Superior temporal gyrus (tissue), 1 donor: ENCODE measurements around the gene HSD11B1L.
"Not testable (repeated sequence)": the region's sequence is repeated elsewhere in the genome, so short reads cannot be mapped to it uniquely, and the experiment has no call there.

Experiments used
- DNase-seq: peaks from one replicate; pipeline ENCODE4 v3.0.0-alpha.2; 2016; ENCODE audit errors: extremely low spot score

HSD11B1L gene

DNA sequence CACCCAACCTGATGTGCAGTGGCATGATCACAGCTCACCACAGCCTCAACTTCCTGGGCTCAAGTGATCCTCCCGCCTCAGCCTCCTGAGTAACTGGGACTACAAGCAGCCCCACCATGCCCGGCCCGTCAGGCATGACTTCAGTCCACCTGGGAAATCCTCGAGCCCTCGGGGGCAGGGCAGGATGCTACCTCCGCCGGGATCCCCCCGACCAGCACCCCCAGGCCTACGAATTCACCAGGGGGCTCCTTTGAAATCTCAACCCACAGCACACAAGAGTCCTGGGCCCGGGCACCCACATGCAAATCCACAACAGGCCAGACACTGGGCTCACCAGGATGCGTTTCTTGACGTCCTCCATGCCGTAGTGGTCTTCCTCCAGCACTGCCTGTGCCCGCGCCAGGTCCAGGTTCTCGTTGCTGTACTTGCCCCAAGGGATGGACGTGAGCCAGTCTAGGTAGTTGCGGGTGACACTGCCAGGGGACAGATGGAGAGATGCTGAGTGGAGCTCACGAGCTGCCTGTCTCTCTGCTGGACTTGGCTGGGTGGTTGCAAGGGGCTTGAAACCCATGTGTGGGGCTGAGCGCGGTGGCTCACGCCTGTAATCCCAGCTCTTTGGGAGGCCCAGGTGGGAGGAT is 19.7 kb downstream of the HSD11B1L start:
- DNase-seq, result no peak

DNA sequence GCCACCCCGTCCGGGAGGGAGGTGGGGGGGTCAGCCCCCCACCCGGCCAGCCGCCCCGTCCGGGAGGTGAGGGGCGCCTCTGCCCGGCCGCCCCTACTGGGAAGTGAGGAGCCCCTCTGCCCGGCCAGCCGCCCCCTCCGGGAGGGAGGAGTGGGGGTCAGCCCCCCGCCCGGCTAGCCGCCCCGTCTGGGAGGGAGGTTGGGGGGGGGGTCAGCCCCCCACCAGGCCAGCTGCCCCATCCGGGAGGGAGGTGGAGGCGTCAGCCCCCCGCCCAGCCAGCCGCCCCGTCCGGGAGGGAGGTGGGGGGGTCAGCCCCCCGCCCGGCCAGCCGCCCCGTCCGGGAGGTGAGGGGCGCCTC is 21.2 kb downstream of the HSD11B1L start:
- DNase-seq, result not testable (repeated sequence)

- no peak for DNase-seq
Measured at GRCh38 chr19:5703819-5704818, 23.3 kb downstream of the HSD11B1L start.

DNA sequence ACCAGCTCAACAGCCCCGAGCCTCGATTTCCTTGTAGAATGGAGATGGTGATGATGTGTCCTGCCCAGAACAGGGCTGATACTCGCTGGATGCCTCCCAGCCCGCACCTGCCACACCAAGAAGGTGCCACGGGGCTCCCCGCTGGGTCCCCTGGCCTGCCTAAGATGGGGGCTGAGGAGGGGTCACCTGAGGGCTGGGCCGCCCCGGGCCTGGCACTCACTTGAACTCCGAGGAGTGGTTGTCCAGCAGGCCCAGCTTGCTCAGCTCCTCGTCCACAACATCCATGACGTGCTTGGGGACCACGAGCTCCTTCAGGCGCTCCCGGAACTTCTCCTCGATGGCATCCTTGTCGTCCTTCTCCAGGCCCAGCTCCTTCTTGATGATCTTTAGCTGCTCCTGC is 24.7 kb downstream of the HSD11B1L start:
- DNase-seq, result no peak

- no peak for DNase-seq
Measured at GRCh38 chr19:5706876-5707573, 26.2 kb downstream of the HSD11B1L start.

GRCh38 chr19:5707576-5708575 is 27.0 kb downstream of the HSD11B1L start:
- no peak for DNase-seq

DNA sequence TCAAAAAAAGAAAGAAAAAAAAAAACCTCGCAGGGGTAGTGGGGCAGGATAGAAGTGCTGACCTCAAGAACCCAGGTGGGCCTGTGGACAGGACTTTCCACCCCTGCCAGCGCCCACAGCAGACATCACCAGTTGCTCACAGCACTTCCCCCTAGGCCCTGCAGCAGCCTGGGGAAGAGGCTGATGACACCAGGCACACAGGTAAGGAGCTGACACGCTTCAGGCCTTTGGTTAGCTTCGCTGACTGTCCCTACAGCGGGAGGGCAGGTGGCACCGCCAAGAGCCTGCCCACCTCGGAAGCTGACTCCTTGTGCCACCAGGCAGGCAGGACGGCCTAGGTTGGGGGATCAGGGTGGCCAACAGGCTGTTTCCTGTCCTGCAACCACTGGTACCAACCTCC is 30.2 kb downstream of the HSD11B1L start:
- no peak for DNase-seq

GRCh38 chr19:5711713-5712161 is 30.9 kb downstream of the HSD11B1L start:
- no peak for DNase-seq

GRCh38 chr19:5713228-5713627 is 32.4 kb downstream of the HSD11B1L start:
- no peak for DNase-seq

DNA sequence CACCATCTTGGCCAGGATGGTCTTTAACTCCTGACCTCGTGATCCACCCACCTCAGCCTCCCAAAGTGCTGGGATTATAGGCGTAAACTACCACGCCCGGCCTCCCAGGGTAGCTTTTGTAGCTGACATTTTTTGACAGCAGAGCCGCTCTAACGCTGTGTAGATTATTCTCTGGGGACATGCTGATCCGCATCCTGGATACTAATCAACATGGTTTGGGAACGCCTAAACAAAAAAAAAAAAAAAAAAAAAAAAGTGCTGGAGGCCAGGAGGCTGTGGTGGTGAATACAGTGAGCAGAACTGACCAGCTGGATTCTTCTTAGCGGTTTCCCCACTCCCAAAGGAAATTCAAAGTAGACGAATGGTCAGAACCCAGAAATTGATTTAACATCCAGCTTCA is 34.0 kb downstream of the HSD11B1L start:
- no peak for DNase-seq

DNA sequence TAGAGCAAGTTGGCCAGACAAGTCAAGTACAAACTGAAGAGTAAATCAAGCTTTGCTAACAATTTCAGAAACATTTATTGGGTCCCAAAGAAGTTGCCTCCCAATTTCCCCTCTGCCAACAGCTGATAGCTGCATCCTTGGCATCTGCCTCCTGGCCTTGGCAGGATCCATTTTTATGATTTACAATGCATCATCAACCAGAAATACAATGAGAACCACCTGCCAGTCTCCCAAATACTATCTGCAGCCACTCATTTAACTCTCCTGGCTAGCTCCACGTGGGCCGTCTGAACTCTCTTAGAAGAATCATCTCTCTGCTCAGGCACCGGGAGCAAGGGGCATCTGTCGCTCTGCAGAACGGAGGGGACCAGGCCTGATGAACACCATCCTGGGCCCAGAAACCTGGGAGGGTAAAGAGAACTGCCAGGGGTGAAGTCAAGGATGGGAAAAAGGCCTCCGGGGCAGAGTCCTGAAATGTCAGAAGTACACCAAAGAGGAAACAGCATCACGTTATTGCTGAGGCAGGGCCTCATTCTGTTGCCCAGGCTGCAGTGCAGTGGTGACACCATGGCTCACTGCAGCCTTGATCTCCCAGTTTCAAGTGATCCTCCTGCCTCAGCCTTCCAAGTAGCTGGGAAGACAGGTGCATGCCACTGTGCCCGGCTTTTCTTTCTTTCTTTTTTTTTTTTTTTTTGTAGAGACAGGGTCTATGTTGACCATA is 36.5 kb downstream of the HSD11B1L start:
- no peak for DNase-seq

- no peak for DNase-seq
Measured at GRCh38 chr19:5718037-5718578, 37.3 kb downstream of the HSD11B1L start.

- DNase-seq, result no peak
Measured at GRCh38 chr19:5718579-5719273, 37.9 kb downstream of the HSD11B1L start.

DNA sequence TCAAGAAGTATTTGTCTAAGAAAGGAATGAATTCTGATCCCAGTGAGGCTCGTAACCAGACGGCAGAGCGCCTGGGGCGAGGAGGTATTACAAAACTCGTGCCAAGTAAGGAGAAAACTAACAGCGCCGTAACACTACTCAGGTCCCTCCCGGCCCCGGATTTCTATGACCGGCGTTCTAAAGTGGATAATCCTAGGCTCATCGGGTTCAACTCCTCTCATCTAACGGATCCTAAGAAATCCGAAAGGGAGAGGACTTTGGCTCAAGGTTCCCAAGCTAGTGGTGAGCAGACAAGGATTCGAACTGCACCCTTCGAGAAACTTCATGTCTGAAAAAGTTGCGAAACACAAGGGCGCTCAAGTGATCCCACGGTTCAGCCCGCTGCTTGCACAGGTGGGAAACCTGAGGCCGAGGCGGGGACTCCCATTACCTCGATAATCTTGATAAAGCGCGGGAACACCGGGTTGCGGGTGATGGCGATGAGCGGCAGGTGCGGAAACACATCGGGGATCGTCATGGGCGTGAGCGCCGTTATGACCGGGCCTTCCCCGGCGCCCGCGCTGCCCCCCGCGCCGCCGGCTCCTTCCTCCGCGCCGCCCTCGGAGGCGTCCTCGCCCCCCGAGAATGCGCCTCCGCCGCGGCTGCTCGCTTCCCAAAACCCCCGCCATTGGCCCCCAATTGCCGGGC is 38.6 kb downstream of the HSD11B1L start:
- no peak for DNase-seq

GRCh38 chr19:5719961-5720790 is 39.3 kb downstream of the HSD11B1L start, which contains the start of the genes CATSPERD and LONP1:
TSS of gene CATSPERD (plus strand) at chr19:5720637. CDS start at chr19:5720738, 101 bp downstream.
TSS of gene LONP1 (minus strand) at chr19:5720146. CDS start at chr19:5720132, 14 bp downstream.
- DNase-seq, result peak; percentile 99

GRCh38 chr19:5727453-5728050 is 46.7 kb downstream of the HSD11B1L start:
- no peak for DNase-seq

DNA sequence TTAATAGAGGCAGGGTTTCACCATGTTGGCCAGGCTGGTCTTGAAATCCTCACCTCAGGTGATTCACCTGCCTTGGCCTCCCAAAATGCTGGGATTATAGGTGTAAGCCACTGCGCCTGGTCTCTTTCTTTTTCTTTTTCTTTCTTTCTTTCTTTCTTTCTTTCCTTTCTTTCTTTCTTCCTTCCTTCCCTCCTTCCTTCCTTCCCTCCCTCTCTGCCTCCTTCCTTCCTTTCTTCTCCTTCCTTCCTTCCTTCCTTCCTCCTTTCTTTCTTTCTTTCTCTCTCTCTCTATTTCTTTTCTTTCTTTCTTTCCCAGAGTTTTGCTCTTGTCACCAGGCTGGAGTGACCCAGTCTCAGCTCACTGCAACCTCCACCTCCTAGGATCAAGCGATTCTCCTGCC is 52.3 kb downstream of the HSD11B1L start:
- not testable (repeated sequence) for DNase-seq
